ENCODE data around the gene SIK2.
A peak's percentile ranks its signal among the peaks of the same experiment; 100 is the strongest.

SIK2 gene

DNA sequence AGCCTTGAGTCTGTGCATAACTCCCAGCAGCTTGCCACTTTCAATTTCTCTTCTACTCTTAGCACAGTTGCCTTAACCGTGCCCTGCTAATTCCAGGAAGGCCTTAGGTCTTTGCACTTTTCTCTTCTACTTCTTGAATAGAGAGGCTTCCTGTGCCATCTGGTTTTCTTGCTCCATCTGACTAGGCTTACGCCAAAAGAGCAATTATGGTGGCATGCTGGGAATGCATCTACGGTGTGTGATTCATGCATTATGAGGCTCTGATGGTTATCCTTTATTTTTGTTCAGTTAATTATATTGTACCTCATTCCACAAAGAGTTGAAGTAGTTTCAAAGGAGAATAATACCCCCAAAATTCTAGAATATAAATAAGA is 29.4 kb downstream of the SIK2 start:
- TF ChIP-seq, protein P1, sequence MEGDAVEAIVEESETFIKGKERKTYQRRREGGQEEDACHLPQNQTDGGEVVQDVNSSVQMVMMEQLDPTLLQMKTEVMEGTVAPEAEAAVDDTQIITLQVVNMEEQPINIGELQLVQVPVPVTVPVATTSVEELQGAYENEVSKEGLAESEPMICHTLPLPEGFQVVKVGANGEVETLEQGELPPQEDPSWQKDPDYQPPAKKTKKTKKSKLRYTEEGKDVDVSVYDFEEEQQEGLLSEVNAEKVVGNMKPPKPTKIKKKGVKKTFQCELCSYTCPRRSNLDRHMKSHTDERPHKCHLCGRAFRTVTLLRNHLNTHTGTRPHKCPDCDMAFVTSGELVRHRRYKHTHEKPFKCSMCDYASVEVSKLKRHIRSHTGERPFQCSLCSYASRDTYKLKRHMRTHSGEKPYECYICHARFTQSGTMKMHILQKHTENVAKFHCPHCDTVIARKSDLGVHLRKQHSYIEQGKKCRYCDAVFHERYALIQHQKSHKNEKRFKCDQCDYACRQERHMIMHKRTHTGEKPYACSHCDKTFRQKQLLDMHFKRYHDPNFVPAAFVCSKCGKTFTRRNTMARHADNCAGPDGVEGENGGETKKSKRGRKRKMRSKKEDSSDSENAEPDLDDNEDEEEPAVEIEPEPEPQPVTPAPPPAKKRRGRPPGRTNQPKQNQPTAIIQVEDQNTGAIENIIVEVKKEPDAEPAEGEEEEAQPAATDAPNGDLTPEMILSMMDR (IDR thresholded peaks at IDR 0.05; ENCODE audit: insufficient read depth, low read length, missing control alignments) = no peak
- ChIA-PET POLR2A (interaction anchor here (0.8 kb wide), 1 partner anchor 100 kb away, joined by 3 read pairs; no protein-coding TSS in a partner anchor), CTCF (interaction anchor here (1.4 to 2.0 kb wide), 4 partner anchors 26 to 145 kb away, joined by 3 to 13 read pairs (median 4); no protein-coding TSS in a partner anchor)
- no peak overlapping the region for H3K4me3 ChIP-seq (ENCODE audit: low read depth, low read length)
- DNase-seq (ENCODE audit: low read depth, low spot score) = peak; percentile 63

DNA sequence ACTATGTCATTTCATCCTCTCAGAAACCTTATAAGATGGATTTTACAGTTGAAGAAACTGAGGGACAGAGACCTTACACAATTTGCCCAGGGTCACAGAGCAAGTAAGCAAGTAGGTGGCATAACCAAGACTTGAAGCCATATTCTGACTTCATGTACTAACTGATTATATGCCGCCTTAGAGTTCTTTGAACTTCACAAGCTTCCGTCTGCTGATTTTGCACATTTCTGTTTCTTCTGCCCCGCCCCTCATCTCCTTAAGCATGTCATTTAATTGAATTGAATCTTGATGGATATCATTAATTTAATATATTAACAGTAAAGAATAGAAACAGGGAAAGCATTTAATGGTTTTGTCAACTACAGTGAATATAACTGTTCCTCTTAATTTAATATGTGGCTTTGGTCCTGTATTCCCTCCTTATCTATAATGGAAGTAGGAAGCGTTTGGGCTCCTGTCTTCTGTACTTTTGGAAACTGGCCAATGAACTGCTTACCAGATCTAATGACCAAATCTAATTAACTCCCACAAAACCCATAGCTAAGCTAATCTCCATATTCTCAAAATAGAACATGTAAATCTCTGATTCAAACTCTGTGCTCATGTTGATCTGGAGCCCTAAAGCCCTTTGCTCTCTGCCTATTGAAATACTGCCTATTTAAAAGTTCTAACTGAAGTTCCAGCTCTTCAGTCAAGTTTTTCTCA is 30.4 kb downstream of the SIK2 start:
- CTCF ChIA-PET = interaction anchor here (1.4 to 1.8 kb wide), 3 partner anchors 27 to 144 kb away, joined by 3 to 6 read pairs (median 3); no protein-coding TSS in a partner anchor
- TF ChIP-seq, protein P1 (IDR thresholded peaks at IDR 0.05; ENCODE audit: insufficient read depth, low read length, missing control alignments) = no peak
- POLR2A ChIA-PET = no interaction called here
- DNase-seq (ENCODE audit: low read depth, low spot score) = no peak
- no peak overlapping the region for H3K4me3 ChIP-seq (ENCODE audit: low read depth, low read length)

DNA sequence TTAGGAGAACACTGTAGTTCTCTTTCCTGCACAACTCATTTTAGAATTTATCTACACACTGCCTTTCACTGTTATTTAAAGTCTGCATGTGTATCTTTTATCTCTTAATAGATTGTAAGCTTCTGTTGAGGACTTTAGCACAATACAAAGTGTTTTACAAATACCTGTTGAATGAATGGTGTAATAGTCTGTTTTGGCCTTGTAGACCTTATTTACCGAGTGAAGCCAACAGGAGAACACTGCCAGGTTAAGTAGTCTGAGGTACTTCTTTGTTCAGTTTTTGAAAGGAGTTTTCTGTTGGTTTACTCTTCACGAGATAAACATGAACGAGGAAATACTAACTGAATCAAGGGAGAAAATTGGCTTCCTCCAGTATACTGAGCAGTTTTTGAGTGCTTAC is 31.0 kb downstream of the SIK2 start:
- CTCF ChIA-PET = interaction anchor here (1.4 to 1.8 kb wide), 3 partner anchors 27 to 143 kb away, joined by 3 to 6 read pairs (median 3); no protein-coding TSS in a partner anchor

DNA sequence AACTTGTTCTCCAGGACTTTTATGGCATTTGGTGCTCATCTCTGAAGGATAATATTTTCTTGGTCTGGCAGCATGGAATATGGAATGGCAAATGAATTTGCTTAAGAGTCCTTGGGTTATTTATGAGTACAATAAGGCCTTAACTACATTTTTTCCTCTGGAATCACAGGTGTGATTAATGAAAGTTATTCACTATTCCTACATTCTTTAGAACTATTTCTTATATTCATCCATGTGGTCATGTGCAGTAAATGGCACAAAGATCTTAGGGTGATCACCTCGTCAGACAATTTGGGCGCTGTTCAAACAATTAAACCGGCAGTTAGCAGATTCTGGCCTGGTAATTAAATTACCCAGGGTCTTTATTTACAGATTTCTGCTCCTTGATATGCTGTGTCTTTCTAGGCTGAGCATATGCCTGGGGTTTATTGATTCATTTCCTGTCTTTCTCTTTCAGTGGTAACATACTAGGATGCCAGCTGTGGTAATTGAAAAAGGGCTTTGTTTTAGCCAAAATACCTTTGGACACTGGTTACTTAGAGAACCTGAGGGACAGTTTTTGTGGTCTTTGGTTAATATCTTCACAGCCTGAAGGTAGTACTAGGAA is 31.6 kb downstream of the SIK2 start:
- TF ChIP-seq, protein P1 (IDR thresholded peaks at IDR 0.05; ENCODE audit: insufficient read depth, low read length, missing control alignments) = no peak
- ChIA-PET POLR2A (no interaction called here), CTCF (interaction anchor here (1.8 kb wide), 1 partner anchor 29 kb away, joined by 6 read pairs; no protein-coding TSS in a partner anchor)
- no peak overlapping the region for H3K4me3 ChIP-seq (ENCODE audit: low read depth, low read length)
- no peak for DNase-seq (ENCODE audit: low read depth, low spot score)

More for the DNA sequence above, 31.0 kb downstream of the SIK2 start:
- POLR2A ChIA-PET = no interaction called here
- no peak for DNase-seq (ENCODE audit: low read depth, low spot score)
- no peak overlapping the region for H3K4me3 ChIP-seq (ENCODE audit: low read depth, low read length)
- TF ChIP-seq, protein P1 (IDR thresholded peaks at IDR 0.05; ENCODE audit: insufficient read depth, low read length, missing control alignments) = no peak

DNA sequence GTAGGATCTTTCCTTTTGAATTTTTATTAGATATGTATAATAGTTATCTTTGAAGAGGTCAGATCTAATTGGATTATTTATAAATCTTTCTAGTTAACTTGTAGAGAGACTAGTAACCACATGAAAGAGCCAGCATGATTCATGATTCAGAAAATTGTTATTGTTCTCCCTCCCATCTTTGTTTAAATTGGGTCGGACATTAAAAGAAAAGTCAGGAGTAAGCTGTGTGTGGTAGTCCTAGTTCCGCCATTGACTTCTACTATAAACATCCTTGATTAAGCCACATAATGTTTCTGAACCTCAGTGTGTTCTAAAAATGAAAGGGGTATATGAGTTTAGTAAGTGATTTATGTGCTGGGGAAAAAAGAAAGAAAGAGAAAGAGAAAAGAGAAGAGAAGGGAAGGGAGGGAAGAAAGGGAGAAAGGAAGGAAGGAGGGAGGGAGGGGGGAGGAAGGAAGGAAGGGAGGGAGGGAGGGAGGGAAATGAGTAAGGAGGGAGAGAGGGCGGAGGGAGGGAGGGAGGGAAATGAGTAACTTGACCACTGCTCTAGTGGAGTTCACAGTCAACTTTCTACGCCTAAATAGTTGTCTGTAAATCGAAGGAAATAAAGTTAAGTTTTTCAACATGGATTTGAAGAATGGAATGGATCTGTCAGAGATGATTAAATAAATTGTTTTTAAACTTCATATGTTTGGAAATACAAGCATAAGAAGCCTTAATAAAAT is 32.9 kb downstream of the SIK2 start:
- ChIA-PET CTCF (interaction anchor here (2.1 kb wide), 1 partner anchor 14 kb away, joined by 4 read pairs; no protein-coding TSS in a partner anchor), POLR2A (no interaction called here)
- TF ChIP-seq, protein P1 (IDR thresholded peaks at IDR 0.05; ENCODE audit: insufficient read depth, low read length, missing control alignments) = no peak
- H3K4me3 ChIP-seq (ENCODE audit: low read depth, low read length) = no peak overlapping the region
- DNase-seq (ENCODE audit: low read depth, low spot score) = no peak

DNA sequence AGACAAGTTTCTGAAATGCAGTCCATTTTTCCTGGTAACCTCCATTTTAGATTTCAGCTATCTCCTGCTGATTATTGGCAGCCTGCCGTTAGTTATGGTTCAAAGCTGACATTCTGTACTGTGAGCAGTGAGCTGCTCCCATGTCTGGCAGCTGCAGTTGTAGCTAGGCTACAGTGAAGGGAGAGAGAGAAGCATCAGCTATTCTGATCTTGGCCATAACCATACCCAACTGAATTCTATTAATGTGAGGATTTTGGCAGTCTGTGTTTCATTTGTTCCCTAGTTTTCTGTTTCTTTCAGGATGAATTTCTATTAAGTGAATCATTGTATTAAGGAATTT is 33.4 kb downstream of the SIK2 start:
- ChIA-PET POLR2A (no interaction called here), CTCF (interaction anchor here (2.1 kb wide), 1 partner anchor 14 kb away, joined by 4 read pairs; no protein-coding TSS in a partner anchor)
- DNase-seq (ENCODE audit: low read depth, low spot score) = no peak
- no peak overlapping the region for H3K4me3 ChIP-seq (ENCODE audit: low read depth, low read length)
- TF ChIP-seq, protein P1 (IDR thresholded peaks at IDR 0.05; ENCODE audit: insufficient read depth, low read length, missing control alignments) = no peak
